Stimulated activated CD4-positive, alpha-beta T cell treated with anti-CD3 and anti-CD28 coated beads, TNF-alpha, amount 100 ng/mL, for 1 hour (primary cell): Measurements from ENCODE around the gene SLC23A1.
"Not testable (repeated sequence)": the region's sequence is repeated elsewhere in the genome, so short reads cannot be mapped to it uniquely, and the experiment has no call there.

Experiments
- DNase-seq, 3 donors: peaks; one replicate each; pipeline ENCODE4 v3.0.0-alpha.2; 2020; ENCODE audit warnings: low read depth in 3 of 3, low spot score in 1 of 3

SLC23A1 gene

GRCh38 chr5:139390639-139391569, 7.8 kb upstream of the SLC23A1 start:
- DNase-seq = no peak

- peak in 1 of 3 donors; percentile 13 for DNase-seq
Measured at GRCh38 chr5:139389701-139390638, 6.9 kb upstream of the SLC23A1 start, which contains the start of gene MZB1. TSS of gene MZB1 (minus strand) at chr5:139389913. CDS start at chr5:139389856, 57 bp downstream.

GRCh38 chr5:139388198-139388821, 5.2 kb upstream of the SLC23A1 start:
- DNase-seq = no peak

GRCh38 chr5:139387611-139388197, 4.6 kb upstream of the SLC23A1 start:
- no peak for DNase-seq

GRCh38 chr5:139386956-139387355, 3.9 kb upstream of the SLC23A1 start:
- not testable (repeated sequence) for DNase-seq

GRCh38 chr5:139386050-139386438, 2.9 kb upstream of the SLC23A1 start:
- DNase-seq = no peak

- DNase-seq = no peak
Measured at GRCh38 chr5:139385061-139386049, 2.3 kb upstream of the SLC23A1 start.

GRCh38 chr5:139384591-139385051, 1.5 kb upstream of the SLC23A1 start:
- no peak for DNase-seq

GRCh38 chr5:139383993-139384590, 995 bp upstream of the SLC23A1 start:
- no peak for DNase-seq

- no peak for DNase-seq
Measured at GRCh38 chr5:139382807-139383206, 290 bp downstream of the SLC23A1 start.

- no peak for DNase-seq
Measured at GRCh38 chr5:139381837-139382761, 998 bp downstream of the SLC23A1 start.

- DNase-seq = no peak
Measured at GRCh38 chr5:139379626-139380449, 3.3 kb downstream of the SLC23A1 start.

- DNase-seq = no peak
Measured at GRCh38 chr5:139378941-139379361, 4.1 kb downstream of the SLC23A1 start.

- DNase-seq = no peak
Measured at GRCh38 chr5:139378101-139378825, 4.8 kb downstream of the SLC23A1 start.

GRCh38 chr5:139377226-139377625, 5.9 kb downstream of the SLC23A1 start:
- DNase-seq = no peak

GRCh38 chr5:139376364-139376763, 6.7 kb downstream of the SLC23A1 start:
- no peak for DNase-seq
